ENCODE results near the gene POU2AF1.

- TF ChIP-seq POLR2A (IDR thresholded peaks at IDR 0.05; ENCODE audit: low read length) (no peak), GATA1 (IDR thresholded peaks at IDR 0.05; ENCODE audit: low read depth, low read length) (no peak)
Measured at GRCh38 chr11:111406091-111406490, 27.0 kb upstream of the POU2AF1 start.
